HCT116 (cell line): Measurements from ENCODE around the gene GSDMA. TPM values are rescaled to one million over a fixed set of nuclear protein-coding genes. Genes with fewer than 3 reads are reported as not detected.

Source experiments
- ATAC-seq: fragments of 200-7000 bp; cut with Tn5 transposase; 2 replicates; pipeline ENCODE4 v1.9.1; 2020; ENCODE audit warnings: mild to moderate bottlenecking, moderate library complexity
- BruUV-seq: library from RNA; stranded (reverse); fragments of 400-500 nt; replicated peaks from 2 replicates; lab custom pipeline; 2021; lab: Mats Ljungman, UMichigan
- CTCF ChIA-PET: fragments of 300-600 bp; sonication (Branson Sonifier 250); formaldehyde crosslinking; loops from one replicate; lab custom pipeline; 2021; ENCODE audit warnings: antibody characterized with exemption; lab: Charles Lee
- POLR2A ChIA-PET: fragments of 300-600, 350-600 bp; sonication (Branson Sonifier 250); formaldehyde crosslinking; loops from one replicate; lab custom pipeline; 2021; ENCODE audit warnings: antibody characterized with exemption; lab: Charles Lee
- RAD21 ChIA-PET, 2 experiments: fragments of 300-600 bp; sonication (Branson Sonifier 250); formaldehyde crosslinking; loops; one replicate each; lab custom pipeline; 2023; ENCODE audit warnings: low total read pairs in 2 of 2; ENCODE audit not compliant: uncharacterized antibody in 2 of 2, unreplicated experiment in 2 of 2, low non-redundant PET in 1 of 2; lab: Charles Lee
- DNase-seq: peaks from one replicate; pipeline ENCODE4 v3.0.0-alpha.2; 2010; ENCODE audit warnings: low read depth, low spot score
- H2AFZ ChIP-seq: fragments of 200-600 bp; shearing (Covaris generic), sonication (generic); 2 replicates; pipeline ENCODE4 v1.6.1; 2017; ENCODE audit warnings: low read depth, mixed run types, mixed read lengths, antibody characterized with exemption, low read length; ENCODE audit not compliant: poor library complexity, severe bottlenecking
- H3K27ac ChIP-seq: 2 replicates; pipeline ENCODE4 v1.5.1; 2012; ENCODE audit warnings: low read depth, low read length
- H3K27me3 ChIP-seq: fragments of 200-600 bp; sonication (generic); 2 replicates; pipeline ENCODE4 v1.6.1; 2016; ENCODE audit warnings: mixed run types, low read length, mixed read lengths; ENCODE audit not compliant: insufficient read depth
- H3K36me3 ChIP-seq, 2 experiments: fragments of 200-500 bp in 1 of 2; fragments of 200-600 bp in 1 of 2; sonication (Bioruptor generic) in 1 of 2; sonication (generic) in 1 of 2; 2 replicates each; pipeline versions ENCODE4 v1.5.1 to v1.6.1; 2014 to 2016; ENCODE audit warnings: low read length in 2 of 2, inconsistent platforms in 1 of 2, mixed read lengths in 1 of 2, mixed run types in 1 of 2; ENCODE audit not compliant: insufficient read depth in 2 of 2, control insufficient read depth in 1 of 2
- H3K4me1 ChIP-seq, 2 experiments: fragments of 200-600 bp in 1 of 2; sonication (generic) in 1 of 2; 2 replicates each; pipeline versions ENCODE4 v1.5.1 to v1.6.1; 2012 to 2017; ENCODE audit warnings: low read length in 2 of 2, inconsistent platforms in 1 of 2, mild to moderate bottlenecking in 1 of 2, mixed read lengths in 1 of 2, mixed run types in 1 of 2, moderate library complexity in 1 of 2; ENCODE audit not compliant: insufficient read depth in 2 of 2, control insufficient read depth in 1 of 2
- H3K4me2 ChIP-seq: fragments of 200-600 bp; sonication (generic); 2 replicates; pipeline ENCODE4 v1.6.1; 2017; ENCODE audit warnings: mixed run types, low read length, mixed read lengths
- H3K4me3 ChIP-seq, 2 experiments: fragments of 200-600 bp in 1 of 2; sonication (generic) in 1 of 2; replicated peaks in 1 of 2; 2 replicates each; pipeline ENCODE4 v1.5.1; 2011 to 2016; ENCODE audit warnings: low read length in 2 of 2, control low read depth in 1 of 2, low read depth in 1 of 2, mild to moderate bottlenecking in 1 of 2, mixed read lengths in 1 of 2, mixed run types in 1 of 2
- H3K79me2 ChIP-seq: fragments of 200-600 bp; sonication (generic); 2 replicates; pipeline ENCODE4 v1.6.1; 2017; ENCODE audit warnings: mild to moderate bottlenecking, mixed run types, low read length, moderate library complexity, mixed read lengths; ENCODE audit not compliant: insufficient read depth
- H3K9ac ChIP-seq: fragments of 200-600 bp; sonication (generic); 2 replicates; pipeline ENCODE4 v1.6.1; 2016; ENCODE audit warnings: low read length, mixed read lengths
- H3K9me2 ChIP-seq: fragments of 200-600 bp; sonication (generic), shearing (Covaris generic); 2 replicates; pipeline ENCODE4 v1.6.1; 2017; ENCODE audit warnings: mixed run types, mild to moderate bottlenecking, moderate library complexity; ENCODE audit not compliant: insufficient read depth
- H3K9me3 ChIP-seq, 2 experiments: fragments of 200-500 bp in 1 of 2; fragments of 200-600 bp in 1 of 2; sonication (Bioruptor generic) in 1 of 2; sonication (generic) in 1 of 2; 2 replicates each; pipeline ENCODE4 v1.6.1; 2014 to 2017; ENCODE audit warnings: low read length in 2 of 2, mixed read lengths in 2 of 2, inconsistent platforms in 1 of 2, low read depth in 1 of 2, mild to moderate bottlenecking in 1 of 2, mixed run types in 1 of 2, moderate library complexity in 1 of 2; ENCODE audit not compliant: control insufficient read depth in 1 of 2, insufficient read depth in 1 of 2
- H4K20me1 ChIP-seq: fragments of 200-600 bp; sonication (generic), shearing (Covaris generic); 2 replicates; pipeline ENCODE4 v1.6.1; 2017; ENCODE audit warnings: mixed run types, mild to moderate bottlenecking, moderate library complexity; ENCODE audit not compliant: insufficient read depth
- CBX3 ChIP-seq: IDR thresholded peaks from 2 replicates; pipeline ENCODE4 v1.6.1; 2012; ENCODE audit warnings: low read depth
- EGR1 ChIP-seq: IDR thresholded peaks from 2 replicates; pipeline ENCODE4 v1.6.1; 2012; ENCODE audit warnings: low read depth
- ELF1 ChIP-seq: IDR thresholded peaks from 2 replicates; pipeline ENCODE4 v1.6.1; 2012; ENCODE audit warnings: low read depth, borderline replicate concordance
- EZH2 ChIP-seq: fragments of 200-600 bp; sonication (generic); IDR thresholded peaks from 2 replicates; pipeline ENCODE4 v1.6.1; 2017; ENCODE audit warnings: antibody characterized with exemption, mixed run types
- EZH2phosphoT487 ChIP-seq: fragments of 200-600 bp; IDR thresholded peaks from 2 replicates; pipeline ENCODE4 v1.6.1; 2018; ENCODE audit warnings: antibody characterized with exemption, borderline replicate concordance
- FOSL1 ChIP-seq: IDR thresholded peaks from 2 replicates; pipeline ENCODE4 v1.6.1; 2012; ENCODE audit warnings: low read depth
- POLR2A ChIP-seq: IDR thresholded peaks from 2 replicates; pipeline ENCODE4 v1.7.0; 2011; ENCODE audit warnings: borderline replicate concordance; ENCODE audit not compliant: insufficient read depth, insufficient read length; ENCODE audit errors: extremely low read depth
- SIN3A ChIP-seq: IDR thresholded peaks from 2 replicates; pipeline ENCODE4 v1.6.1; 2012; ENCODE audit warnings: low read depth
- SP1 ChIP-seq: IDR thresholded peaks from 2 replicates; pipeline ENCODE4 v1.6.1; 2012; ENCODE audit warnings: low read depth
- SRF ChIP-seq: IDR thresholded peaks from 2 replicates; pipeline ENCODE4 v1.6.1; 2012; ENCODE audit warnings: low read depth
- TCF7L2 ChIP-seq: IDR thresholded peaks from 2 replicates; pipeline ENCODE4 v1.7.0; 2011; ENCODE audit warnings: borderline replicate concordance, inconsistent platforms; ENCODE audit not compliant: insufficient read depth, insufficient read length; ENCODE audit errors: extremely low read depth
- YY1 ChIP-seq: IDR thresholded peaks from 2 replicates; pipeline ENCODE4 v1.6.1; 2011; ENCODE audit warnings: low read length, low read depth, moderate library complexity, mild to moderate bottlenecking; ENCODE audit not compliant: insufficient replicate concordance; ENCODE audit errors: extremely low read depth
- ZFX ChIP-seq: fragments of 450-650 bp; IDR thresholded peaks from 2 replicates; pipeline ENCODE4 v1.6.1; 2017
- intact Hi-C: fragments of 100-400 bp; cut with micrococcal nuclease; formaldehyde crosslinking; loops from 2 replicates; pipeline ENCODE4 v1.10.0; 2022
- total RNA-seq: library from RNA; stranded (reverse); gene quantifications from one replicate; pipeline ENCODE4 v1.2.1, GENCODE V29; 2021; ENCODE audit not compliant: unreplicated experiment
- TF ChIP-seq, protein P1 (sequence below), 3 experiments: fragments of 200-600 bp in 1 of 3; sonication (generic) in 1 of 3; IDR thresholded peaks in 2 of 3; conservative IDR thresholded peaks in 1 of 3; 2 replicates each; pipeline ENCODE4 v1.5.1; 2012 to 2017; ENCODE audit warnings: low read depth in 2 of 3, low read length in 2 of 3, antibody characterized with exemption in 1 of 3, borderline replicate concordance in 1 of 3, control low read depth in 1 of 3, mild to moderate bottlenecking in 1 of 3, mixed read lengths in 1 of 3, mixed run types in 1 of 3, moderate library complexity in 1 of 3; ENCODE audit not compliant: insufficient read depth in 1 of 3
- TF ChIP-seq, protein P2 (sequence below): IDR thresholded peaks from 2 replicates; pipeline ENCODE4 v1.6.1; 2012
- TF ChIP-seq, protein P3 (sequence below): IDR thresholded peaks from 2 replicates; pipeline ENCODE4 v1.6.1; 2012

The GSDMA gene
- total RNA-seq, 1 experiment from 2014 or later = not detected

DNA sequence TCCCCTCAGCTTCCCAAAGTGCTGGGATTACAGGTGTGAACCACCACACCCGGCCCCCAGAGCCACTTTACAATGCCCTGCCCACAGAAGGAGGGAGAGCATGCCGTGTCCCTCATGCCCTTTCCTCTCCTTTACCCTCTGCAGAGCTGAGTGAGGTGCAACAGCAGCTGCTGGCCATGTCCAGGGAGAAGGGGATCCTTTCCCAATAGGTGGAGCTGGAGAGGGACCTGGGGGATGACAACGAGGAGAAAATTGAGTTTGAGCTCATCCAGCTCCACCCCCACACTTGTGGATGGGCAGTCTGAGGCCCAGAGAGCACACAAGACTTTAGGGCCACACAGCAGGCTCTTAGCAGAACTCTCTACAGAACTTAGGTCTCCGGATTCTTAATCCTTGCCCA, 7.9 kb upstream of the GSDMA start (continued):
- no peak for TF ChIP-seq SIN3A
- TF ChIP-seq CBX3 = no peak
- no peak for TF ChIP-seq YY1
- TF ChIP-seq, protein P1, sequence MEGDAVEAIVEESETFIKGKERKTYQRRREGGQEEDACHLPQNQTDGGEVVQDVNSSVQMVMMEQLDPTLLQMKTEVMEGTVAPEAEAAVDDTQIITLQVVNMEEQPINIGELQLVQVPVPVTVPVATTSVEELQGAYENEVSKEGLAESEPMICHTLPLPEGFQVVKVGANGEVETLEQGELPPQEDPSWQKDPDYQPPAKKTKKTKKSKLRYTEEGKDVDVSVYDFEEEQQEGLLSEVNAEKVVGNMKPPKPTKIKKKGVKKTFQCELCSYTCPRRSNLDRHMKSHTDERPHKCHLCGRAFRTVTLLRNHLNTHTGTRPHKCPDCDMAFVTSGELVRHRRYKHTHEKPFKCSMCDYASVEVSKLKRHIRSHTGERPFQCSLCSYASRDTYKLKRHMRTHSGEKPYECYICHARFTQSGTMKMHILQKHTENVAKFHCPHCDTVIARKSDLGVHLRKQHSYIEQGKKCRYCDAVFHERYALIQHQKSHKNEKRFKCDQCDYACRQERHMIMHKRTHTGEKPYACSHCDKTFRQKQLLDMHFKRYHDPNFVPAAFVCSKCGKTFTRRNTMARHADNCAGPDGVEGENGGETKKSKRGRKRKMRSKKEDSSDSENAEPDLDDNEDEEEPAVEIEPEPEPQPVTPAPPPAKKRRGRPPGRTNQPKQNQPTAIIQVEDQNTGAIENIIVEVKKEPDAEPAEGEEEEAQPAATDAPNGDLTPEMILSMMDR (IDR thresholded peaks at IDR 0.05 in 2 of 3, conservative IDR thresholded peaks at IDR 0.05 in 1 of 3; ENCODE audit: borderline replicate concordance in 1 of 3, insufficient read depth in 1 of 3, low read depth in 2 of 3, low read length in 2 of 3) = no peak
- no peak for TF ChIP-seq ZFX

GRCh38 chr17:39955726-39956225, 7.0 kb upstream of the GSDMA start:
- H3K27ac ChIP-seq = no peak overlapping the region
- CTCF ChIA-PET = interaction anchor here (1.0 kb wide), 1 partner anchor 25 kb away, joined by 4 read pairs; the partner anchor contains the start of gene PSMD3
- H3K9me3 ChIP-seq = no peaks in the 10 kb centered on the region
- no peaks in the 10 kb centered on the region for H4K20me1 ChIP-seq
- ATAC-seq = no peak
- H3K4me3 ChIP-seq = no peak overlapping the region
- BruUV-seq = no TSS peak
- H3K79me2 ChIP-seq = no peaks in the 10 kb centered on the region
- intact Hi-C loops = loop anchor here (10.0 kb wide), 1 partner anchor 221 kb away; the partner anchor contains the start of genes GRB7 and MIEN1
- no peaks in the 10 kb centered on the region for H3K9me2 ChIP-seq
- H2AFZ ChIP-seq = no peak overlapping the region
- H3K27me3 ChIP-seq = no peaks in the 10 kb centered on the region
- H3K36me3 ChIP-seq = no peaks in the 10 kb centered on the region
- DNase-seq = no peak
- no peak overlapping the region for H3K4me2 ChIP-seq
- no peak overlapping the region for H3K9ac ChIP-seq
- RAD21 ChIA-PET = interaction anchor here in 1 of 2 experiments (0.5 kb wide), 1 partner anchor 236 kb away, joined by 3 read pairs; no protein-coding TSS in a partner anchor
- POLR2A ChIA-PET = no interaction called here
- TF ChIP-seq CBX3 = no peak
- TF ChIP-seq EGR1 = no peak
- TF ChIP-seq SRF = no peak
- no peak for TF ChIP-seq EZH2phosphoT487
- TF ChIP-seq FOSL1 = no peak
- no peak for TF ChIP-seq ELF1
- TF ChIP-seq EZH2 = no peak
- TF ChIP-seq ZFX = no peak
- TF ChIP-seq, protein P2, sequence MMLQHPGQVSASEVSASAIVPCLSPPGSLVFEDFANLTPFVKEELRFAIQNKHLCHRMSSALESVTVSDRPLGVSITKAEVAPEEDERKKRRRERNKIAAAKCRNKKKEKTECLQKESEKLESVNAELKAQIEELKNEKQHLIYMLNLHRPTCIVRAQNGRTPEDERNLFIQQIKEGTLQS = no peak
- TF ChIP-seq, protein P3, sequence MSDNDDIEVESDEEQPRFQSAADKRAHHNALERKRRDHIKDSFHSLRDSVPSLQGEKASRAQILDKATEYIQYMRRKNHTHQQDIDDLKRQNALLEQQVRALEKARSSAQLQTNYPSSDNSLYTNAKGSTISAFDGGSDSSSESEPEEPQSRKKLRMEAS = no peak
- no peak for TF ChIP-seq SP1
- TF ChIP-seq, protein P1 (IDR thresholded peaks at IDR 0.05 in 2 of 3, conservative IDR thresholded peaks at IDR 0.05 in 1 of 3; ENCODE audit: borderline replicate concordance in 1 of 3, insufficient read depth in 1 of 3, low read depth in 2 of 3, low read length in 2 of 3) = no peak
- TF ChIP-seq TCF7L2 = no peak
- no peak for TF ChIP-seq POLR2A
- H3K4me1 ChIP-seq = peaks cover 15 to 27% of the 10 kb centered on the region in 2 experiments
